ENCODE data around the gene ZHX3.

Gene ZHX3

GRCh38 chr20:41355192-41355591, 37.7 kb upstream of the ZHX3 start:
- no peak for DNase-seq

DNA sequence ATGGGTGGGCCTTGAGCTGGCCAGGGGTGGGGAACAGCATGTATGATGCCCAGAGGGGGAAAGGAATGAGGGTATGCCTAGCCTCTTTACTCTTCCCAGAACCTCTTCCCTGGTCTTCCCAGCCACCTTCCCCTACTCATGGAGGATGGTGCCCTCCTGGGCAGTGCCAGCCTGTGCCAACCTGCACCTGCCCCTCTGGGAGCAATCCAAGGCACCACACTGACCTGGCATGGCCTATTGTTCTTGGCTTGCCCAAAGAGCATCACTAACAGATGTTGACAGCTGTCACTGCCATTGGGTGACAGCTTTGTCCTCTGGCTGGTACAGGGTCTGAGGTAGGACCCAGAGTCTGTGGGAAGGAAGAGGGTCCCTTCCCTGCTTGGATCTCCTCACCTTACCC, 36.0 kb upstream of the ZHX3 start:
- no peak for DNase-seq

DNA sequence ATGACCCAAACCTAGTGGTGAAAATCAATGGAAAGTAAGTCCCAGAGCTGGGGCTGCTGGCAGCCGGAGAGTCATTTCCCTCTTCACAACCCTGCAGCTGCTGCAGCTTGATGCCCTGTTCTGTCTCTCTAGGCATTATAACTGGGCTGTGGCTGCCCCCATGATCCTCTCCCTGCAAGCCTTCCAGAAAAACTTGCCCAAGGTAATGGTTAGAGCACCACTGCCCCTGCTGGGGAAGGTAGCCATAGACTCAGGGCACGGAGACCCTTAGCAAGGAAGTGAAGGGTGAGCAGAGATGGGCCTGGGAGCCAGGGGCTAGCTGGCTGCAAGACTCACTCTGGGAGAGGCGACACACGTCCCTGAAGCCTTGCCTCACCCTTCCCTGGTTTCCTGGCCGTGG, 35.1 kb upstream of the ZHX3 start:
- DNase-seq = no peak

- no peak for DNase-seq
Observed at GRCh38 chr20:41352106-41352505, 34.6 kb upstream of the ZHX3 start.

DNA sequence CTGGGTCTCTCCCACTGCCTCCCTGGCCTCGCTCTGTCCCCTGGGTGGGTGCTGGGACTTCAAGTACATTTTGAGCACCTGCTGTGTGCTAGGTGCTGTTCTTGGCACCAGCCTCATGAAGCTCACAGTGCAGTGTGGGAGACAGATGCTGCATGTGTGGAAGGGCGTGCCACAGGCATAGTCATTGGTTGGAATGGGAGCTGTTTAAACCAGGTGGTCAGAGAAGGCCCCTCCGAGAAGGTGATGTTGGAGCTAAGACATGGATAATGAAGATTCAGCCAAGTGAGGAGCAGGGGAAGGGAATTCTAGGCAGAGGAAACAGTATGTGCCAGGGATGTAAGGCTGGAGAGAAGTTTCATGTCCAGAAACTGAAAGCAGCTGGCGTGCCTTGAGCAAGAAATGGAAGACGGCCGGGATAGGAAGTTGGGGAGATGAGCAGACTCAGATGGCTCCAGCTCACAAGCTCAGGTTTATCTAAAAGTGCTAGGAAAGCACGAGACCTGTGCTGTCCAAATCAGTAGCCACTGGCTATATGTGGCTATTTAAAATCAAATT, 33.0 kb upstream of the ZHX3 start:
- DNase-seq = no peak

DNA sequence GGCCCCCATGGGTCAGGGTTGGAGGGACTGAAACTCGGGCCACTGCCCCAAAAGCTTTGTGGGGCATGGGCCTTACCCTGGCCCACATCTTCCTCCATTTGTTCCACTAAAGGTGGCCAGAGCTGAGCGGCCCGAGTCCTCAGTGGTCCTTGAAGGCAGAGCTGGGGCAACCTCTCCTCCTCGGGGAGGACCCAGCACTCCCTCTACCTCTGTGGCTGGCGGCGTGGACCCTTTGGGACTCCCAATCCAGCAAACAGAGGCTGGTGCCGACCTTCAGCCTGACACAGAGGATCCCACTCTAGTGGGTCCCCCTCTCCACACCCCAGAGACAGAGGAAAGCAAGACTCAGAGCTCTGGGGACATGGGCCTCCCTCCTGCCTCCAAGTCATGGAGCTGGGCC, 32.4 kb upstream of the ZHX3 start:
- no peak for DNase-seq

GRCh38 chr20:41349266-41349665, 31.7 kb upstream of the ZHX3 start:
- no peak for DNase-seq

DNA sequence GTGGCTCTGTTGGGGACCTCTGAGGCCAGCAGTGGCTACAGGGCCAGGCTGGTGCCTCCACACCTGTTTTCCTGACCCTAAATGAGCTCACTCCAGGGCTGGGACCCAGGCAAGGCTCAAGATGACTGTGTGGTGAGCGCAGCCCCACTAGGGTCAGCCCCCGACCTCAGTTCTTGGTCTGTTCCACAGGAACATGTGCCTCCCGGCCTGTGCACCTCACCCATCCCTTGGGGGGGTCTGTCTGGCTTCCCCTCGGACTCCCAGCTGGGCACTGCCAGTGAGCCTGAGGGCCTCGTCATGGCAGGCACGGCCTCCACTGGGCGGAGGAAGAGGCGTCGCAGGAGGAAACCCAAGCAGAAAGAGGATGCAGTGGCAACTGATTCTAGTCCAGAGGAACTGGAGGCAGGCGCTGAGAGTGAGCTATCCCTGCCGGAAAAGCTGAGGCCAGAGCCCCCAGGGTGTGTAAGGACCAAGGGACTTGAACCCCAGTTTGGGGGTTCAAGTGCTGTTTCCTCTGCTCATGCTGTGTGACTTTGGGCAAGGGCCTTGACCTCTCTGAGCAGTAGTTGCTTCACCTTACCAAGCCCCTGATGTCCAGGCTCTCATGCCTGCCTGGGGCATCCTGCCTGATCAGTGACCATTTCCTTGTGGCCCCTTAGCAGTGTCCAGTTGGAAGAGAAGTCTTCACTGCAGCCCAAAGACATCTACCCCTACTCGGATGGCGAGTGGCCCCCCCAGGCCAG, 31.1 kb upstream of the ZHX3 start:
- no peak for DNase-seq

GRCh38 chr20:41347523-41348429, 30.2 kb upstream of the ZHX3 start:
- no peak for DNase-seq

DNA sequence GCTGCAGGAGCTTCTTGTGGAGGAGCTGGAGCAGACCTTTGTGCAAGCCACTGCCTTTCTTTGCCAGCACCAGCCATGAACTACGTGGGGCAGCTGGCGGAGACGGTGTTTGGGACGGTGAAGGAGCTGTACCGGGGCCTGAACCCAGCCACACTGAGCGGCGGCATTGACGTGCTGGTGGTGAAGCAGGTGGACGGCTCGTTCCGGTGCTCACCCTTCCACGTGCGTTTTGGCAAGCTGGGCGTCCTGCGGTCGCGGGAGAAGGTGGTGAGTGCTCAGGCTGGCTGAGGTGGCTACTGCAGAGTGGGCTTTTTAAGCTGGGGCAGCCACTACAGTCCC, 28.2 kb upstream of the ZHX3 start:
- no peak for DNase-seq

- no peak for DNase-seq
Observed at GRCh38 chr20:41344938-41345728, 27.6 kb upstream of the ZHX3 start.

DNA sequence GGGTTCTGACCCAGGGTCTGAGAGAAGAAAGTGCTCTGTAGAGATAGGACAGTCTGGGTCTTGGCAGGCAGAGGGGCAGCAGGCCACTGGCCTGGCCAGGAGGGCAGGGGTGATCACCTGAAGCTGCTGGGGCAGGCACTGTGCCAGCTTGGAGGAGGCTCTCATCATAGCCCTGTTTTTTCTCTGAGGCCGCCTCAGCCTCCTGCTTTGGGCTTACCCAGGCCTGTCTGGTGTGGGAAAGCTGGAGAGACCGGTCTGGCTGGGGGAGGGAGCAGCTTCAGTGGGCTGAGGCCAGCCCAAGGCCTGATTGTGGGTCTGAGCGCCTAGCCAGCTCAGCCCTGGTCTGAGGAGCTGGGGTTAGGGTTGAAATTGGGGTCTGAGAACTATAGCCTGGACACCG, 26.9 kb upstream of the ZHX3 start:
- DNase-seq = no peak

GRCh38 chr20:41342474-41343464, 25.2 kb upstream of the ZHX3 start:
- no peak for DNase-seq

- DNase-seq = peak; percentile 86
Observed at GRCh38 chr20:41340327-41341055, 23.0 kb upstream of the ZHX3 start, which contains the start of gene LPIN3. TSS of gene LPIN3 (plus strand) at chr20:41340821. CDS start at chr20:41345804, 4,983 bp downstream.

- DNase-seq = peak; percentile 65
Observed at GRCh38 chr20:41339957-41340326, 22.4 kb upstream of the ZHX3 start.

DNA sequence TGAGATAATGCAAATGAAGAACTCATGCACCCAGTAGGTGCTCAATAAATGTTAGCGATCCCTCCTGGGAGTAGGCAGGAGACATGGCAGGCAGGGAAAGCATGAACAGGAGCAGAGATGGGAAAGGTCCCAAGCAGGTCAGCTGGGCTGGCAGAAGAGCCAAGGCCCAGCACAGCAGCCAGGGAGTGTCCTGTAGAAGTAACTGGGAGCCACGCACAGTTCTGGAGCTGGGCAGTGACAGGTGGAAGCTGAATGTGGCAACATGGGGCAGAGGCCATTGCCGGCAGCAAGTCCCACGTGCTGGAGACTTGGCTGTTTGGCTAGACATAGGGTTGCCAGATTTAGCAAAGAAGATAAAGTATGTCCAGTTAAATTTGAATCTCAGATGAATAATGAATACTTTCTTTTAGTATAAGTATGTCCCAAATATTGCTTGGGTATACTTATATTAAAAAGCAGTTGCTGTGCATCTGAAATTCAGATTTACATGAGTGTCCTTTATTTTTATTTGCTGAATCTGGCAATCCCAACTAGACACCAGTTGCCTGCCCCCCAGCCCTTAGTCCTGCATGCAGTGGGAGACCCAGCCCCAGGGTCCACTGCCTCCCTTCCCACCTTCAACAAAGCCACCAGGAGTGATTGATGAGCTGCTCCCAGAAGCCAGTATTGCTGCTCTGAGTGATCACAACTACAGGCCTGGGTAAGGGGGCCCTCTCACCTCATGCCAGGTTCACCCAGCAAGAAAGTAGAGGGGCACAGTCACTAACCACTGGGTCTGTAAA, 19.4 kb upstream of the ZHX3 start:
- DNase-seq = no peak

GRCh38 chr20:41335591-41335990, 18.1 kb upstream of the ZHX3 start:
- DNase-seq = no peak

- peak; percentile 18 for DNase-seq
Observed at GRCh38 chr20:41334443-41335421, 17.2 kb upstream of the ZHX3 start.

DNA sequence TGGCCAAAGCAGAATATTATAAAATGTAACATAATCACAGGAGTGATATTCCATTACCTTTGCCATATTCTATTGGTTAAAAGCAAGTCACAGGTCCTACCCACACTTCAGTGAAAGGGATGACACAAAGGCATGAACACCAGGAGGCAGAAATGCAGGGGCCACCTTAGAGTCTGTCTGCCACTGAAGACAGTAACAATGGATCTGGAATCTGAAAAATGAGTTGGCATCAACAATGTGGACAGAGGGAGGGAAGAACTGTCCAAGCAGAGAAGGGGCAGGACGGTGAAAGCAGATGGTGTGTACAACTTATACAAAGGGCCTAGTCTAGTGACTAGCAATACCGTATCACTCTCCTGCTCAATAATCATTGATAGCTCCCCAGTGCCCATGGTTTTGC, 16.5 kb upstream of the ZHX3 start:
- DNase-seq = no peak

All from kidney glomerular epithelial cell (primary cell).